Erythroblast (primary cell): Measurements from ENCODE around the gene DOP1A.

Experiments
- GATA1 ChIP-seq: IDR thresholded peaks from 2 replicates; pipeline ENCODE4 v1.6.1; 2011; ENCODE audit warnings: low read depth, mild to moderate bottlenecking, control low read depth, low read length, moderate library complexity
- POLR2A ChIP-seq: IDR thresholded peaks from 2 replicates; pipeline ENCODE4 v1.6.1; 2011; ENCODE audit warnings: mild to moderate bottlenecking, low read length

DNA sequence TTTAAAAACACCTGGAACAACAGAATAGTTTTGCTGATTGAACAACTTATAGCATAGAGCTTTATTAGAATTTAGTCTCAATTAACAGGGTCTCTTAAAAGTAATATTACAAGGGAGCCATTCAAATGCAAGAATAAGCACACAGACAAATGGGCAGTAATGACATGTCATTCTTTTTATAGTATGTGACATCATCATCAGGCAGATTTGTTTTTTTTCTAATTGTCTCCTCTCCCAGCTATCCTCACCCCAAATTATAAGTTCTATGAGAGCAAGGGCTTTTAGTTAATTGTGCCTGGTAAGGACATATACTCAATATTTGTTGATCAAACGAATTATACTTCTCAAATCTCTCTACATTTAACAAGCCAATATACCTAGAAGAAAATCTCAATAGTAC is 114.6 kb downstream of the DOP1A start:
- TF ChIP-seq POLR2A (no peak), GATA1 (no peak)
